K562 (cell line): ENCODE data around the gene MEIKIN. TPM values are rescaled to one million over a fixed set of nuclear protein-coding genes. Genes with fewer than 3 reads are reported as not detected.

Experiments
- ATF6 ChIP-seq: sonication (generic); formaldehyde crosslinking; IDR thresholded peaks from 2 replicates; pipeline ENCODE4 v1.4.0; 2020; ENCODE audit warnings: mild to moderate bottlenecking, missing genetic modification reagents
- ATF7 ChIP-seq: fragments of 450-650 bp; IDR thresholded peaks from 2 replicates; pipeline ENCODE4 v1.7.1; 2014; ENCODE audit warnings: mild to moderate bottlenecking, moderate library complexity
- BRCA1 ChIP-seq, 2 experiments: fragments of 450-650 bp in 1 of 2; sonication (generic) in 1 of 2; formaldehyde crosslinking in 1 of 2; IDR thresholded peaks; 2 replicates each; pipeline versions ENCODE4 v1.5.0 to v1.6.1; 2017 to 2020; ENCODE audit warnings: mild to moderate bottlenecking in 1 of 2, missing genetic modification reagents in 1 of 2
- CBFA2T2 ChIP-seq: fragments of 450-650 bp; conservative IDR thresholded peaks from 2 replicates; pipeline ENCODE4 v1.6.1; 2017; ENCODE audit warnings: mild to moderate bottlenecking
- GTF3C2 ChIP-seq: IDR thresholded peaks from 3 replicates; pipeline ENCODE4 v1.6.1; 2011; ENCODE audit warnings: borderline replicate concordance, mild to moderate bottlenecking, moderate library complexity; ENCODE audit not compliant: insufficient read length; ENCODE audit errors: extremely low read depth
- HDAC2 ChIP-seq: fragments of 450-650 bp; IDR thresholded peaks from 2 replicates; pipeline ENCODE4 v1.6.1; 2016; ENCODE audit warnings: mild to moderate bottlenecking
- MXI1 ChIP-seq: IDR thresholded peaks from 2 replicates; pipeline ENCODE4 v1.6.1; 2011; ENCODE audit warnings: low read depth, mild to moderate bottlenecking, improper control_type of control experiment, low read length
- RBM14 ChIP-seq: fragments of 200-400 bp; formaldehyde crosslinking; IDR thresholded peaks from 2 replicates; pipeline ENCODE4 v1.6.1; 2018; ENCODE audit warnings: low read depth, mild to moderate bottlenecking, low read length, moderate library complexity, borderline replicate concordance; ENCODE audit not compliant: insufficient read depth
- RBM39 ChIP-seq: fragments of 200-400 bp; formaldehyde crosslinking; optimal IDR thresholded peaks from 2 replicates; pipeline ENCODE3; 2018; ENCODE audit warnings: low read depth, low read length
- REST ChIP-seq, 2 experiments: fragments of 450-650 bp; formaldehyde crosslinking in 1 of 2; IDR thresholded peaks; 2 replicates each; pipeline versions ENCODE4 v1.4.0 to v1.6.1; 2014 to 2020; ENCODE audit warnings: mild to moderate bottlenecking in 2 of 2, borderline replicate concordance in 1 of 2, low read depth in 1 of 2
- SOX6 ChIP-seq: fragments of 450-650 bp; IDR thresholded peaks from 2 replicates; pipeline ENCODE4 v1.6.1; 2014; ENCODE audit warnings: mild to moderate bottlenecking
- SRSF1 ChIP-seq: fragments of 200-400 bp; formaldehyde crosslinking; IDR thresholded peaks from 2 replicates; pipeline ENCODE4 v1.6.1; 2017; ENCODE audit warnings: mild to moderate bottlenecking, low read depth, low read length, moderate library complexity
- STAT5A ChIP-seq: IDR thresholded peaks from 2 replicates; pipeline ENCODE4 v1.6.1; 2012; ENCODE audit warnings: low read length, inconsistent platforms, borderline replicate concordance
- U2AF2 ChIP-seq: fragments of 200-400 bp; formaldehyde crosslinking; optimal IDR thresholded peaks from 2 replicates; pipeline ENCODE3; 2017; ENCODE audit warnings: low read depth, mild to moderate bottlenecking, low read length
- polyA plus RNA-seq, 8 experiments: library from polyadenylated mRNA; depleted of rRNA in 4 of 8; stranded (reverse) in 5 of 8; unstranded in 3 of 8; fragments of >200 nt; fragmentation: Nextera tagmentation in 2 of 8; fragmentation: Illumina TruSeq in 1 of 8; extraction: Ambion mirVana in 2 of 8; extraction: Trizol in 1 of 8; gene quantifications; 2 replicates each; pipeline versions ENCODE4 v1.2.1 to v1.2.3, GENCODE V29; 2011 to 2014; ENCODE audit warnings: inconsistent platforms in 1 of 8, missing spikeins in 1 of 8
- total RNA-seq, 7 experiments: library from RNA; depleted of rRNA in 6 of 7; stranded (reverse); fragments of >200 nt in 6 of 7; fragmentation: Illumina TruSeq in 2 of 7; extraction: Trizol in 2 of 7; gene quantifications; 2 replicates each; pipeline versions ENCODE4 v1.2.1 to v1.2.3, GENCODE V29; 2011 to 2021; ENCODE audit warnings: low replicate concordance in 1 of 7

The MEIKIN gene
- total and polyA plus RNA-seq, 9 of the 15 experiments (the other 6 are each of a cell fraction or from before 2014, with no cell fraction given), result 0.18 TPM; not detected in 8

- TF ChIP-seq STAT5A (peak; percentile 92), U2AF2 (no peak), CBFA2T2 (peak; percentile 97), RBM14 (no peak), BRCA1 (IDR thresholded peaks at IDR 0.05) (no peak), BRCA1 (CRISPR knock-in tag; IDR thresholded peaks at IDR 0.05) (no peak), MXI1 (no peak), GTF3C2 (no peak), SOX6 (peak; percentile 93), SRSF1 (no peak), ATF7 (peak; percentile 77), ATF6 (CRISPR knock-in tag) (no peak), RBM39 (no peak), HDAC2 (peak; percentile 78), REST (IDR thresholded peaks at IDR 0.05; ENCODE audit: borderline replicate concordance) (peak; percentile 42; the same call in 1 of the 2 replicates), REST (CRISPR knock-in tag; IDR thresholded peaks at IDR 0.05; ENCODE audit: low read depth) (no peak)
Observed at GRCh38 chr5:131994533-131995226, 49.2 kb upstream of the MEIKIN start (continued).
